T-helper 17 cell (primary cell): ENCODE results near the gene BCL7A. TPM values are rescaled to one million over a fixed set of nuclear protein-coding genes. Genes with fewer than 3 reads are reported as not detected.

Experiments
- total RNA-seq, 4 donors: library from RNA in 2 of 4; stranded (reverse) in 2 of 4; gene quantifications; one replicate each; pipeline ENCODE4 v1.2.3 and lab custom pipeline; 2022 to 2026

The BCL7A gene
- total RNA-seq, 2 donors from 2014 or later = 2.6 to 4.0 TPM

Other genes starting within 250 kb of the BCL7A start
- 100 to 1,000 TPM; 121 to 122 TPM for gene RHOF, start 228.2 kb upstream of the BCL7A start, total RNA-seq
- 10 to 100 TPM; 54.5 to 64.1 TPM for gene SETD1B, start 217.9 kb upstream of the BCL7A start, total RNA-seq
- gene HPD, start 163.0 kb upstream of the BCL7A start, total RNA-seq = not detected
- 10 to 100 TPM; 40.5 to 51.3 TPM for gene PSMD9, start 133.1 kb upstream of the BCL7A start, total RNA-seq
- gene CFAP251, start 103.3 kb upstream of the BCL7A start, total RNA-seq = 1 to 10 TPM in 1 of 2 donors, under 1 TPM in 1; 0.97 to 1.1 TPM
- gene MLXIP, start 56.9 kb downstream of the BCL7A start, total RNA-seq = 10 to 100 TPM; 83.4 to 86.0 TPM
- gene IL31, start 152.3 kb downstream of the BCL7A start, total RNA-seq = not detected
- gene LRRC43, start 161.2 kb downstream of the BCL7A start, total RNA-seq = not detected
- gene B3GNT4, start 181.8 kb downstream of the BCL7A start, total RNA-seq = not detected
- 10 to 100 TPM; 80.9 to 95.8 TPM for gene DIABLO, start 204.2 kb downstream of the BCL7A start, total RNA-seq
- gene VPS33A, start 244.6 kb downstream of the BCL7A start, total RNA-seq = 10 to 100 TPM; 18.9 to 19.2 TPM